Measurements from ENCODE around the gene LRMDA.

DNA sequence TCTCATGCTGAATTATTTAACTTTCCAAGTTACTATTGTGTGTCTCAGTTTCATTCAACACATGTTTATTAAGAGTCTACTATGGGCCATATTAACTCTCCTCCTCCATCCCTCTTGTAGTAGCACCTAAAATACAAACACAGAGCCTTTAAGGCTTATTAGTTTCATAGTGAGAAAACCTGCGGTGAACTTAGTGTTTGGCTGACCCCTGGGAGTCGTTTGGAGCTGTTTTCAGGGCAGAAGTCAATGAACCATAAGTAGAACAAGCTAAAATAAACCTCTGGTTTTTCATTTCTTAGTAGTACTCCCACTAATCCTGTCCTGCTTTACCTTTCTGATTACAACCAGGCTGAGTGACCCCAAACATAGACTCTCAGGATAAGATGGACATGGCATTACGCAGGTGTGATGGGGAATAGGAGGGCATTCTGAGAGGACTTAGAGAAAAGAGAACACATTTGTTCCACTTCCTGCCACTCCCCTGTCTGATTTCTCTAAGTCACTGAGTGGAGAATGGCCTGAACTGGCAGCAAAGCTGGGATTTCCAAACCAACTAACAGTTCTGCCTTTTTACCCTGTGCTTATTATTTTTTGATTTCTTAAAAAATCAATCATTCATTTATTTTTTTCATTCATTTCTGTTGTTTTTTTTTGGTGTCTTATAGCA lies 74.5 kb downstream of the LRMDA start:
- TF ChIP-seq, protein P1, sequence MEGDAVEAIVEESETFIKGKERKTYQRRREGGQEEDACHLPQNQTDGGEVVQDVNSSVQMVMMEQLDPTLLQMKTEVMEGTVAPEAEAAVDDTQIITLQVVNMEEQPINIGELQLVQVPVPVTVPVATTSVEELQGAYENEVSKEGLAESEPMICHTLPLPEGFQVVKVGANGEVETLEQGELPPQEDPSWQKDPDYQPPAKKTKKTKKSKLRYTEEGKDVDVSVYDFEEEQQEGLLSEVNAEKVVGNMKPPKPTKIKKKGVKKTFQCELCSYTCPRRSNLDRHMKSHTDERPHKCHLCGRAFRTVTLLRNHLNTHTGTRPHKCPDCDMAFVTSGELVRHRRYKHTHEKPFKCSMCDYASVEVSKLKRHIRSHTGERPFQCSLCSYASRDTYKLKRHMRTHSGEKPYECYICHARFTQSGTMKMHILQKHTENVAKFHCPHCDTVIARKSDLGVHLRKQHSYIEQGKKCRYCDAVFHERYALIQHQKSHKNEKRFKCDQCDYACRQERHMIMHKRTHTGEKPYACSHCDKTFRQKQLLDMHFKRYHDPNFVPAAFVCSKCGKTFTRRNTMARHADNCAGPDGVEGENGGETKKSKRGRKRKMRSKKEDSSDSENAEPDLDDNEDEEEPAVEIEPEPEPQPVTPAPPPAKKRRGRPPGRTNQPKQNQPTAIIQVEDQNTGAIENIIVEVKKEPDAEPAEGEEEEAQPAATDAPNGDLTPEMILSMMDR (IDR thresholded peaks at IDR 0.05; ENCODE audit: extremely low read depth in 1 of 2, insufficient read depth in 1 of 2, low read depth in 1 of 2, low read length in 2 of 2) = no peak
- no peak for TF ChIP-seq EZH2 (IDR thresholded peaks at IDR 0.05; ENCODE audit: borderline replicate concordance, low read depth, low read length, severe bottlenecking)
- TF ChIP-seq JUN (IDR thresholded peaks at IDR 0.05; ENCODE audit: borderline replicate concordance, insufficient read depth, insufficient read length, low read depth) = no peak
- TF ChIP-seq POLR2AphosphoS5 (IDR thresholded peaks at IDR 0.05; ENCODE audit: insufficient read depth, low read depth, low read length) = no peak
- TF ChIP-seq POLR2A (IDR thresholded peaks at IDR 0.05; ENCODE audit: low read depth, low read length) = no peak
- no peak for TF ChIP-seq MYC (IDR thresholded peaks at IDR 0.05; ENCODE audit: low read depth, low read length)
